PC-9 (cell line): ENCODE results near the gene BTBD8. TPM values are rescaled to one million over a fixed set of nuclear protein-coding genes. Genes with fewer than 3 reads are reported as not detected.

ENCODE experiments used
- BruUV-seq: library from RNA; stranded (reverse); fragments of 400-500 nt; replicated peaks from 2 replicates; lab custom pipeline; 2021; lab: Mats Ljungman, UMichigan
- CTCF ChIA-PET: fragments of 300-600 bp; sonication (Branson Sonifier 250); formaldehyde crosslinking; loops from one replicate; lab custom pipeline; 2022; ENCODE audit warnings: antibody characterized with exemption; lab: Charles Lee
- POLR2A ChIA-PET: fragments of 300-600 bp; sonication (Branson Sonifier 250); formaldehyde crosslinking; loops from one replicate; lab custom pipeline; 2022; ENCODE audit warnings: antibody characterized with exemption; ENCODE audit not compliant: unreplicated experiment; lab: Charles Lee
- DNase-seq, 2 experiments: peaks; one replicate each; pipeline versions ENCODE4 v3.0.0 to v3.0.0-alpha.2; 2015 to 2022; ENCODE audit warnings: mixed read lengths in 1 of 2
- H2AFZ ChIP-seq: fragments of 200-600 bp; sonication (generic); 2 replicates; pipeline ENCODE4 v1.8.1; 2017; ENCODE audit warnings: antibody characterized with exemption
- H3F3A ChIP-seq: fragments of 200-600 bp; sonication (generic); 2 replicates; pipeline ENCODE4 v1.8.1; 2017; ENCODE audit warnings: antibody characterized with exemption, mild to moderate bottlenecking, low read depth; ENCODE audit not compliant: insufficient read depth
- H3K27ac ChIP-seq: fragments of 200-600 bp; sonication (generic); 2 replicates; pipeline ENCODE4 v1.6.1; 2016; ENCODE audit warnings: mixed run types
- H3K27me3 ChIP-seq: fragments of 200-600 bp; sonication (generic); 2 replicates; pipeline ENCODE4 v1.6.1; 2016; ENCODE audit warnings: low read depth, mixed run types; ENCODE audit not compliant: insufficient read depth
- H3K36me3 ChIP-seq: fragments of 200-600 bp; sonication (generic); 2 replicates; pipeline ENCODE4 v1.6.1; 2016; ENCODE audit warnings: low read depth, mixed run types
- H3K4me1 ChIP-seq: fragments of 200-600 bp; sonication (generic); replicated peaks from 2 replicates; pipeline ENCODE4 v1.6.1; 2016; ENCODE audit warnings: mixed run types; ENCODE audit not compliant: insufficient read depth
- H3K4me2 ChIP-seq: fragments of 200-600 bp; sonication (generic); 2 replicates; pipeline ENCODE4 v1.6.1; 2017; ENCODE audit warnings: mixed run types
- H3K4me3 ChIP-seq: fragments of 200-600 bp; sonication (generic); 2 replicates; pipeline ENCODE4 v1.6.1; 2016; ENCODE audit warnings: mixed run types
- H3K79me2 ChIP-seq: fragments of 200-600 bp; sonication (generic); 2 replicates; pipeline ENCODE4 v1.6.1; 2017; ENCODE audit warnings: low read depth, mixed run types
- H3K9me2 ChIP-seq: fragments of 200-600 bp; sonication (generic); 2 replicates; pipeline ENCODE4 v1.8.1; 2017; ENCODE audit warnings: mild to moderate bottlenecking; ENCODE audit not compliant: insufficient read depth
- H3K9me3 ChIP-seq: fragments of 200-600 bp; sonication (generic); 2 replicates; pipeline ENCODE4 v1.8.1; 2016; ENCODE audit warnings: low read depth; ENCODE audit not compliant: insufficient read depth
- H4K20me1 ChIP-seq: fragments of 200-600 bp; sonication (generic); 2 replicates; pipeline ENCODE4 v1.8.1; 2017; ENCODE audit not compliant: insufficient read depth
- CTCF ChIP-seq: fragments of 200-600 bp; sonication (generic); conservative IDR thresholded peaks from 2 replicates; pipeline ENCODE4 v1.6.1; 2017; ENCODE audit warnings: mixed run types, antibody characterized with exemption, mild to moderate bottlenecking, moderate library complexity
- EZH2 ChIP-seq: fragments of 200-600 bp; sonication (generic); IDR thresholded peaks from 2 replicates; pipeline ENCODE4 v1.8.0; 2017; ENCODE audit warnings: antibody characterized with exemption, low read depth
- intact Hi-C: fragments of 100-400 bp; cut with micrococcal nuclease; formaldehyde crosslinking; loops from one replicate; pipeline ENCODE4 v1.10.0; 2022; ENCODE audit not compliant: unreplicated experiment
- total RNA-seq: library from RNA; stranded (reverse); gene quantifications from 2 replicates; pipeline ENCODE4 v1.2.3, GENCODE V29; 2021

Gene BTBD8
- total RNA-seq, 1 experiment from 2014 or later, result 8.1 TPM

DNA sequence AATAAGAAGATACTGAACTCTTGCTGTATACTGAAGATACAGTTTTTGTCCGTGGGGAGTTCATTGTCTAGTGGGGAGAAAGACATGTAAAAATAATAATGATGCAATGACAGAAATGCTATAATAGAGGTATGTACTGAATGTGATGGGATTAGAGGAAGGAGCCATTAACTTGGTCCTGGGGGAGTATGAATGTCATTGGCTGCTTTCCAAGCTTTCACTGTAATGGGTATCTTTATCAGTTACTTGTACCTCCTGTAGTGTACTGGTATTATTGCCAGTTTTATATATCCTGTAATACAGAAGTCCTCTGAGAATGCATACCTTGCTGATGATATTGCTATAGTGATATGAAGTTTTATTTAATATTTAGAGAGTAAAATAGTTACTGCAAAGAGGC is 7.4 kb downstream of the BTBD8 start:
- Histone ChIP-seq H3F3A (no peaks in the 10 kb centered on the region), H3K9me2 (no peaks in the 10 kb centered on the region), H3K27me3 (no peaks in the 10 kb centered on the region), H3K4me3 (no peak overlapping the region), H3K79me2 (no peaks in the 10 kb centered on the region), H2AFZ (no peak overlapping the region), H3K9me3 (peaks cover 28% of the 10 kb centered on the region), H3K36me3 (no peaks in the 10 kb centered on the region), H3K27ac (no peak overlapping the region), H3K4me2 (no peak overlapping the region), H3K4me1 (no peaks in the 10 kb centered on the region), H4K20me1 (no peaks in the 10 kb centered on the region)
- ChIA-PET CTCF (no interaction called here), POLR2A (no interaction called here)
- BruUV-seq, result no TSS peak
- no peak for DNase-seq
- TF ChIP-seq CTCF, result no peak
- no peak for TF ChIP-seq EZH2
- intact Hi-C loops, result no loop called here

- H3K36me3 ChIP-seq, result no peaks in the 10 kb centered on the region
- peaks cover 7% of the 10 kb centered on the region for H3K9me3 ChIP-seq
- H3K4me1 ChIP-seq, result no peaks in the 10 kb centered on the region
- H3K27me3 ChIP-seq, result no peaks in the 10 kb centered on the region
- H3K9me2 ChIP-seq, result no peaks in the 10 kb centered on the region
- H3K27ac ChIP-seq, result no peak overlapping the region
- no peak overlapping the region for H3K4me2 ChIP-seq
- intact Hi-C loops, result no loop called here
- ChIA-PET CTCF (no interaction called here), POLR2A (no interaction called here)
- no peaks in the 10 kb centered on the region for H3F3A ChIP-seq
- no peak overlapping the region for H3K4me3 ChIP-seq
- BruUV-seq, result no TSS peak
- H2AFZ ChIP-seq, result no peak overlapping the region
- no peaks in the 10 kb centered on the region for H4K20me1 ChIP-seq
- no peaks in the 10 kb centered on the region for H3K79me2 ChIP-seq
- no peak for DNase-seq
- no peak for TF ChIP-seq EZH2
- no peak for TF ChIP-seq CTCF
These were observed 11.5 kb downstream of the BTBD8 start for GRCh38 chr1:92091625-92092024.

DNA sequence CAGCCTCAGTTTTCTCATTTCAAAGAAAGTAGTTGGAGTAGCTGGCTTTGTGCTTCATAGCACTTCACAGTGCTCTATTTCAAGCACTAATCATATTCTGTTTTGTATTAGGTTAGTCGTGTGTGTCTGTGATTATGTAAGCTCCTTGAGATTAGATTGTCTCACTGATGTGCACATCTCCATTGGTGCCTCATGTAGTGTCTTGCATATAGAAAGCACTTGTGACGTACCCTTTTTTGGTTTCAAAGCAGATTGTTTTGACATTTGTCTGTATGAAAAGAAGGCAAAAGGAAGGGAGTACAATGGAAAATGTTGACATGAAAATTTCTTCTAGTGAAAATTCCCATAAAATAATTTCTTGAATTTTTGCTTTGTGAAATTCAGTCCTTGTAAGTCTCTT is 13.9 kb downstream of the BTBD8 start:
- Histone ChIP-seq H2AFZ (no peak overlapping the region), H3K27me3 (no peaks in the 10 kb centered on the region), H3K9me2 (no peaks in the 10 kb centered on the region), H3K4me2 (no peak overlapping the region), H4K20me1 (no peaks in the 10 kb centered on the region), H3K9me3 (no peaks in the 10 kb centered on the region), H3K4me3 (no peak overlapping the region), H3K36me3 (no peaks in the 10 kb centered on the region), H3K27ac (no peak overlapping the region), H3K4me1 (no peaks in the 10 kb centered on the region), H3F3A (no peaks in the 10 kb centered on the region), H3K79me2 (no peaks in the 10 kb centered on the region)
- ChIA-PET CTCF (no interaction called here), POLR2A (no interaction called here)
- intact Hi-C loops, result no loop called here
- BruUV-seq, result no TSS peak
- no peak for DNase-seq
- no peak for TF ChIP-seq EZH2
- TF ChIP-seq CTCF, result no peak
